ENCODE data around the gene ACADL. TPM values are rescaled to one million over a fixed set of nuclear protein-coding genes. Genes with fewer than 3 reads are reported as not detected.

ACADL gene
- total and polyA plus RNA-seq, 2 donors: 0.99 to 17.8 TPM

DNA sequence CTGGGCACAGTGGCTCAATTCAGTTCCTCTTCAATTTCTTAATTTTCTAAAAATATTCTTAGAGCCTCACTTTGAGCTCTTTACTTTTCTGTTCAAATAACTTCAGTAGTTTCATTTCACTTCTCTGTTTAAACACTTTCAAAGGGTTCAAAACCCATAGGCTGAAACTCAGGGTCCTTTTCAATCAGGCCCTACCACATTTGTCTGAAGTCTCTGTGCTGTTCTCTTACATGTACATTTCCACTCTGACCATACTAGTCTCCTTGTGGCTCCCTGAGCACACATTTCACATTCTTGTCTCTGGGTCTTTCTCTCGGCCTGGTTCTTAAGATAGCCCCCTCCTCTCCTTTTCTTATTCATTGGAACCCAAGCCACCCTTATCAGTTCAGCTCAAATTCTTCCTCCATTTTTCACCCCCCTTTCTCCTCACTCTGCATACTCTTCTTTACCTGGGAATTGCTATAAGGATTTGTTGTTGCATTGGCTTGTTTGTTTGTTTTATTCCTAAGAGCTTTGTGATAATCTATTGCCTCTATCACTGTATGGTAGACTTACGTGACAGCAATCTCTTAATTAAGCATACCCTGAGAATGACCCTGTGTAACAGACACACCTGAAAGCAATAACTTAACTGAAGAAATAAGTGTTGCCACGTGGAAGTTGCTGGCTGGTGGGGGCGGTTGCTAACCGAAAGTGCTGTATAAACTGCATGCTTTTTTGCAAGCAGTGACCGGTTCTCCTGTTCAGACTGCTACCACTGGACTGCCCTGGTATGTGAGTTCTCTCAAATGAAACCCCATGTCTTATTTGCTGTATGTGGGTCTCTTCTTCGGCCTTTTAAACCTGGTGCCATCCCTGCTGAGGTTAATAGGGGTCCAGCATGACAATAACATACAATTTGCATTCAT lies 27.7 kb upstream of the ACADL start:
- no peak overlapping the region for H3K4me3 ChIP-seq (ENCODE audit: low read length in 2 of 2)
- no peaks in the 10 kb centered on the region for H3K9me3 ChIP-seq (ENCODE audit: control insufficient read depth in 2 of 2, insufficient read depth in 1 of 2, low read length in 1 of 2)
- 91% methylated on average over 7 of the region's 7 CpGs for WGBS
- no peaks in the 10 kb centered on the region for H3K36me3 ChIP-seq (ENCODE audit: control insufficient read depth in 2 of 2, insufficient read depth in 2 of 2, low read length in 1 of 2)
- no peaks in the 10 kb centered on the region for H3K27me3 ChIP-seq (ENCODE audit: control insufficient read depth in 2 of 2, insufficient read depth in 1 of 2, low read length in 1 of 2)
- no peak for DNase-seq (ENCODE audit: low read depth in 6 of 9, low spot score in 9 of 9)
- no peak overlapping the region for H3K27ac ChIP-seq (ENCODE audit: low read depth in 1 of 2, low read length in 1 of 2)
- H3K4me1 ChIP-seq (ENCODE audit: control insufficient read depth in 2 of 2, insufficient read depth in 2 of 2, low read length in 2 of 2): no peaks in the 10 kb centered on the region

DNA sequence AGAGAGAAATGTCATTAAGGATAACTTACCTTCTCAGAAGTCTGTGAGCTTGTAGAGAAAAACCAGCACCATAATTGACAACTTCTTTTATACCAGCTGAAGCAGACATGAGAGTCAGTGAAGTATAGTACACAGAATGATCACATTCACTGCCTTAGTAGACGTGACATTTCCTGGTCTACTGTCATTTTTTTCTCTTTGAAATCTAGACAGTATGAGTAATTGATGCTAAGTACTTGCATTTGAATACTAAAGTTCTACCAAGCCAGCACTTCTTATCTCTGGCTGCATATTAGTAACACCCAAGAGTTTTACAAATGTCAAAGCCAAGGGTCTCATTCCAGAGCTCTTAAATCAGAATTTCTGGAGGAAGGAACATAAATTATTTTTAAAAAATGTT lies 25.4 kb upstream of the ACADL start:
- H3K36me3 ChIP-seq (ENCODE audit: control insufficient read depth in 2 of 2, insufficient read depth in 2 of 2, low read length in 1 of 2): no peaks in the 10 kb centered on the region
- H3K27ac ChIP-seq (ENCODE audit: low read depth in 1 of 2, low read length in 1 of 2): no peak overlapping the region
- H3K4me1 ChIP-seq (ENCODE audit: control insufficient read depth in 2 of 2, insufficient read depth in 2 of 2, low read length in 2 of 2): no peaks in the 10 kb centered on the region
- H3K9me3 ChIP-seq (ENCODE audit: control insufficient read depth in 2 of 2, insufficient read depth in 1 of 2, low read length in 1 of 2): no peaks in the 10 kb centered on the region
- no peak for DNase-seq (ENCODE audit: low read depth in 6 of 9, low spot score in 9 of 9)
- no peaks in the 10 kb centered on the region for H3K27me3 ChIP-seq (ENCODE audit: control insufficient read depth in 2 of 2, insufficient read depth in 1 of 2, low read length in 1 of 2)
- no peak overlapping the region for H3K4me3 ChIP-seq (ENCODE audit: low read length in 2 of 2)
- 74% methylated on average over 1 of the region's 1 CpG for WGBS

DNA sequence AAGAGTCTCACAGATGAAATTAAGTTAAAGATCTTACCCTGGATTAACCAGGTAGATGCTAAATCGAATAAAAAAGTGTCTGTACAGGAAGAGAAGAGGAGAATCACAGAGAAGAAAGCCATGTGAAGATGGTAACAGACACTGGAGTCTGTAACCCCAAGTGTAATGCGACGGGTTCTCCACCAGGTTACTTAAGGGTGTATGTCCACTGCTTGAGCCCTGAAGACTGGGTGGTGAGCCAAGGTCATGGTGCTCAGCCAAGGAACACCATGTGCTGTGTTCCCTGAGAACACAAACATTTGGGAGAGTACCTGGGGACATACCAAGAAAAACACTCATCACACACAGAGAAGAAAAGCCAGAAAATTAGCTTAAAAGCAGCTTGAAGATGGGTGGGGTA lies 8.2 kb upstream of the ACADL start:
- H3K4me3 ChIP-seq (ENCODE audit: low read length in 2 of 2): no peak overlapping the region
- DNase-seq (ENCODE audit: low read depth in 6 of 9, low spot score in 9 of 9): no peak
- no peak overlapping the region for H3K27ac ChIP-seq (ENCODE audit: low read depth in 1 of 2, low read length in 1 of 2)

DNA sequence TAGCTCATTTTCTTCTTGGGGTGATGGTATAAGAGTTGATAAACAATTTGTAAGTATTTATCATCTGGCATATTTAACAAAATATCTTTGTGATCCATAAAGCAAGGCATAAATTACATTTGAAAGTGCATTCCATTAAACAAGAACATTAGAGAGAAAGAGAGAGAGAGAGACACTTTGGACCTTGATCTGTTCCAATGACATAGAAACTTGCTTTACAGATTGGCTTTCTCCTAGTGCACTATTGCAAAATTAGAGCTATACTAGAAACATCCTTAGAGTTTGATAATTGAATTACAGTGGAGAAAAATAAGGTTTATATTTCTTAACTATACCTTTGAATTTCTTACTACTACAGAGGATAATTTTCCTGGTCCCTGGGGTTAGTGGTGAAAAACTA lies 5.7 kb upstream of the ACADL start:
- Histone ChIP-seq H3K27me3 (ENCODE audit: control insufficient read depth in 2 of 2, insufficient read depth in 1 of 2, low read length in 1 of 2) (peaks cover 3 to 16% of the 10 kb centered on the region in 2 donors), H3K9me3 (ENCODE audit: control insufficient read depth in 2 of 2, insufficient read depth in 1 of 2, low read length in 1 of 2) (no peaks in the 10 kb centered on the region), H3K4me1 (ENCODE audit: control insufficient read depth in 2 of 2, insufficient read depth in 2 of 2, low read length in 2 of 2) (no peaks in the 10 kb centered on the region), H3K4me3 (ENCODE audit: low read length in 2 of 2) (no peak overlapping the region), H3K36me3 (ENCODE audit: control insufficient read depth in 2 of 2, insufficient read depth in 2 of 2, low read length in 1 of 2) (no peaks in the 10 kb centered on the region), H3K27ac (ENCODE audit: low read depth in 1 of 2, low read length in 1 of 2) (no peak overlapping the region)
- no peak for DNase-seq (ENCODE audit: low read depth in 6 of 9, low spot score in 9 of 9)

More for the DNA sequence above, 8.2 kb upstream of the ACADL start:
- no peaks in the 10 kb centered on the region for H3K4me1 ChIP-seq (ENCODE audit: control insufficient read depth in 2 of 2, insufficient read depth in 2 of 2, low read length in 2 of 2)
- peaks cover 0 to 3% of the 10 kb centered on the region in 2 donors for H3K27me3 ChIP-seq (ENCODE audit: control insufficient read depth in 2 of 2, insufficient read depth in 1 of 2, low read length in 1 of 2)
- WGBS: 91% methylated on average over 3 of the region's 3 CpGs
- no peaks in the 10 kb centered on the region for H3K9me3 ChIP-seq (ENCODE audit: control insufficient read depth in 2 of 2, insufficient read depth in 1 of 2, low read length in 1 of 2)
- no peaks in the 10 kb centered on the region for H3K36me3 ChIP-seq (ENCODE audit: control insufficient read depth in 2 of 2, insufficient read depth in 2 of 2, low read length in 1 of 2)

DNA sequence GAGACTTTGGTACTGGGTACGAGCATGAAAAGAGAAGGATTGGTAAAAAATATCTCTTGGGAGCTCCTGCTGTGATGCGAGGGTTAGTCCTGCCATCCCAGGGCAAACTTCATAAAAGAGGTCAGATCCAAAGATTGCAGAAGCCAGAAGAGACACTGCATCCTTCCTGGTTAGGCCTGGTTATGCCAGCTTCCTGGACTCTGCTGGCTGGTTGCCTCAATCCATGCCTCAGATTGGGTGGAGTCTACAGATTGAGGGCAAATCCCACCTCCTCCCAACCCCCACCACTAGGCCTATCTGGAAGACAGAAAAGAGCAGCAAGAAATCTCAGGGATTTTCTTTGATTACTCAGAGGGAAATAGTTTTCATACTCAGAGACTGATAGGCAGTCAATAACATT lies 5.3 kb upstream of the ACADL start:
- Histone ChIP-seq H3K27me3 (ENCODE audit: control insufficient read depth in 2 of 2, insufficient read depth in 1 of 2, low read length in 1 of 2) (peaks cover 8 to 21% of the 10 kb centered on the region in 2 donors), H3K27ac (ENCODE audit: low read depth in 1 of 2, low read length in 1 of 2) (no peak overlapping the region), H3K9me3 (ENCODE audit: control insufficient read depth in 2 of 2, insufficient read depth in 1 of 2, low read length in 1 of 2) (no peaks in the 10 kb centered on the region), H3K4me3 (ENCODE audit: low read length in 2 of 2) (no peak overlapping the region), H3K4me1 (ENCODE audit: control insufficient read depth in 2 of 2, insufficient read depth in 2 of 2, low read length in 2 of 2) (no peaks in the 10 kb centered on the region), H3K36me3 (ENCODE audit: control insufficient read depth in 2 of 2, insufficient read depth in 2 of 2, low read length in 1 of 2) (no peaks in the 10 kb centered on the region)
- no peak for DNase-seq (ENCODE audit: low read depth in 6 of 9, low spot score in 9 of 9)
- 95% methylated on average over 2 of the region's 2 CpGs for WGBS

DNA sequence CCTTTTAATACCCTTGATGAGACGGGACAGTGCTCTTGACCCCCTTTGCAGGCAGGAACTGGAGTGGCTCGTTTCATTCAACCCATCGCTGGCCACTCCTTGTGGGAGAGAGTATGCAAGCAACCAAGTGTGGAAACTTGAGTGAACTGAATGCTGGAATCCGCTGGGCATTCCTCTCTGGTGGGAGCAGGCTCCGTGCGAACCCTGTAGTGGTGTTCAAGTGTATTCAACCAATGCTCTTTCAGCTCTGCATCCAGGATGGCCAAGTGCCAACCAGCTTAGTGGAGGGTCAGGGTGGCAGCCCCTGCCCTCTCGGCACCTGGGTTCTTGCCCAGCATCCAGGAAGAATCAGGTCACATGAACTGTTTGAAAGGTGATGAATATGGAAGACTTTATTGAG lies 3.3 kb upstream of the ACADL start:
- WGBS: 95% methylated on average over 7 of the region's 7 CpGs

DNA sequence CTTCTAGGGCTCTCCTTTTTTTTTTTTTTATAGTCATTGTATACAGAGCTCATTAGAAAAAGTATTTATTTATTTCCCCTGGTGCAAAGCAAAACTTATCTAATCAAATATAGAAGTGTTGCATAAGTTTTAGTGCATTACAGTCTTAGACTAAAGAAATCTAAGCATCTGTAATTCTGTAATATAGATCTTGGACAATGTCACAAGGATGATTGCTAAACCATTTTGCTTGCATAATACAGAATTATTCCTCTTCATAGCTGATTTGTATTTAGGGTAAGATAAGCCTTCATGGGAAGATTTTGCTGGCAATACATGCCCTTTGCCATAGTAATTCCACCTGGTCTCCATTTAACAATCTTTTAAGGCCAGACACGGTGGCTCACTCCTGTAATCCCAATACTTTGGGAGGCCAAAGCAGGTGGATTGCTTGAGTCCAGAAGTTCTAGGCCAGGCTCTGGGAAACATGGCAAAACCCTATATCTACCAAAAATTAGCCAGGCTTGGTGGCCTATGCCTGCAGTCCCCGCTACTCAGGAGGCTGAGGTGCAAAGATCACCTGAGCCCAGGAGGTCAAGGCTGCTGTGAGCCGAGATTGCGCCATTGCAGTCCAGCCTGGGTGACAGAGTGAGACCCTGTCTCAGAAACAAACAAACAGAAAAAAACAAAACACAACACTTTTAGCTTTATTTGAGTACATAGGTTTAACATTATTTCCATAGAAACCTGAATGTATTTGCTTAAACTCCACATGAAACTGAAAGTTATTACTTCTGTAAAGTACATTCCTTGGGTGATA lies 2.2 kb upstream of the ACADL start:
- 97% methylated on average over 4 of the region's 4 CpGs for WGBS
- Histone ChIP-seq H3K4me3 (ENCODE audit: low read length in 2 of 2) (no peak overlapping the region), H3K36me3 (ENCODE audit: control insufficient read depth in 2 of 2, insufficient read depth in 2 of 2, low read length in 1 of 2) (no peaks in the 10 kb centered on the region), H3K27ac (ENCODE audit: low read depth in 1 of 2, low read length in 1 of 2) (no peak overlapping the region), H3K9me3 (ENCODE audit: control insufficient read depth in 2 of 2, insufficient read depth in 1 of 2, low read length in 1 of 2) (peaks cover 0 to 2% of the 10 kb centered on the region in 2 donors), H3K4me1 (ENCODE audit: control insufficient read depth in 2 of 2, insufficient read depth in 2 of 2, low read length in 2 of 2) (peaks cover 0 to 3% of the 10 kb centered on the region in 2 donors), H3K27me3 (ENCODE audit: control insufficient read depth in 2 of 2, insufficient read depth in 1 of 2, low read length in 1 of 2) (peaks cover 26 to 49% of the 10 kb centered on the region in 2 donors)
- DNase-seq (ENCODE audit: low read depth in 6 of 9, low spot score in 9 of 9): no peak

More for the DNA sequence above, 3.3 kb upstream of the ACADL start:
- DNase-seq (ENCODE audit: low read depth in 6 of 9, low spot score in 9 of 9): no peak
- no peak overlapping the region for H3K27ac ChIP-seq (ENCODE audit: low read depth in 1 of 2, low read length in 1 of 2)
- peaks cover 0 to 3% of the 10 kb centered on the region in 2 donors for H3K4me1 ChIP-seq (ENCODE audit: control insufficient read depth in 2 of 2, insufficient read depth in 2 of 2, low read length in 2 of 2)
- peaks cover 0 to 2% of the 10 kb centered on the region in 2 donors for H3K9me3 ChIP-seq (ENCODE audit: control insufficient read depth in 2 of 2, insufficient read depth in 1 of 2, low read length in 1 of 2)
- no peak overlapping the region for H3K4me3 ChIP-seq (ENCODE audit: low read length in 2 of 2)
- no peaks in the 10 kb centered on the region for H3K36me3 ChIP-seq (ENCODE audit: control insufficient read depth in 2 of 2, insufficient read depth in 2 of 2, low read length in 1 of 2)
- H3K27me3 ChIP-seq (ENCODE audit: control insufficient read depth in 2 of 2, insufficient read depth in 1 of 2, low read length in 1 of 2): peaks cover 26 to 40% of the 10 kb centered on the region in 2 donors

DNA sequence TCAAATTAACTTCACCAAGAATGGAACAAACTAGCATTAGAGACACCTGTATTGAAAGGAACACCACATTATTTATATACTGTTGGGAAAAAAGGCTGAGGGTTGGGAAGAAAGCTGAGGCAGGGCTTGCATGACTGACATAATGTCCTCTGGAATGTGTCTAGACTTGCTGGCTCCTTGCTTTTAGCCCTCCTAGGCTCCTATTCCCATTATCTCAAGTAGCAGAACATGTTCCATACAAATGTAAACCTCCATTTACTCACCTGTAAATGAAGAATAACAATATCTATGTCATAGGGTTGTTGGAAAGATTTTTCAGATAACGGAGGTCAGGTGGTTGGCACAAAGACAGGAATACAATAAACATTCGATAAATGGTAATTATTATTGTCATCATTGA lies 976 bp upstream of the ACADL start:
- no peak for DNase-seq (ENCODE audit: low read depth in 6 of 9, low spot score in 9 of 9)

DNA sequence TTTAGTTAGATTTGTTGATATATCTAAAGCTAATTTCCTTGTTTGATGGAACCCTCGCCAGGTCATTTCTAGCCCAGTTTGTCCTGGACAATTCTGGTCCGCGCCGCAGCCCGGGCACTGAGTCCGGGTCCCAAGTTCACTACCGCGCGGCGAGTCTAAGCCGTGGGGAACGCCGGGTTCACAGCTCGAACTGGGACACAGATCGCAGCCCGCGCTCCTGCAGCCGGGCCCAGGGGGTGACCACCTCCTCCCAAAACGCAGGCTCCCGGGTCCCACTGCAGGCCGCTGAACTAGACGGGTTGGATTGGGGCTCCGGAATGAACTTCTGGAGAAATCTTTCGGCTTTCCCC lies 681 bp downstream of the ACADL start:
- Histone ChIP-seq H3K4me1 (ENCODE audit: control insufficient read depth in 2 of 2, insufficient read depth in 2 of 2, low read length in 2 of 2) (peaks cover 0 to 3% of the 10 kb centered on the region in 2 donors), H3K9me3 (ENCODE audit: control insufficient read depth in 2 of 2, insufficient read depth in 1 of 2, low read length in 1 of 2) (peaks cover 0 to 2% of the 10 kb centered on the region in 2 donors), H3K27ac (ENCODE audit: low read depth in 1 of 2, low read length in 1 of 2) (no peak overlapping the region), H3K36me3 (ENCODE audit: control insufficient read depth in 2 of 2, insufficient read depth in 2 of 2, low read length in 1 of 2) (no peaks in the 10 kb centered on the region), H3K4me3 (ENCODE audit: low read length in 2 of 2) (peak overlapping the region; percentile 11 to 37), H3K27me3 (ENCODE audit: control insufficient read depth in 2 of 2, insufficient read depth in 1 of 2, low read length in 1 of 2) (peaks cover 26 to 58% of the 10 kb centered on the region in 2 donors)
- peak in 1 of 9 donors; percentile 3 for DNase-seq (ENCODE audit: low read depth in 6 of 9, low spot score in 9 of 9)
- WGBS: 11% methylated on average over 24 of the region's 24 CpGs

More for the DNA sequence above, 976 bp upstream of the ACADL start:
- Histone ChIP-seq H3K4me1 (ENCODE audit: control insufficient read depth in 2 of 2, insufficient read depth in 2 of 2, low read length in 2 of 2) (peaks cover 0 to 3% of the 10 kb centered on the region in 2 donors), H3K27me3 (ENCODE audit: control insufficient read depth in 2 of 2, insufficient read depth in 1 of 2, low read length in 1 of 2) (peaks cover 26 to 58% of the 10 kb centered on the region in 2 donors), H3K9me3 (ENCODE audit: control insufficient read depth in 2 of 2, insufficient read depth in 1 of 2, low read length in 1 of 2) (peaks cover 0 to 2% of the 10 kb centered on the region in 2 donors), H3K4me3 (ENCODE audit: low read length in 2 of 2) (no peak overlapping the region), H3K27ac (ENCODE audit: low read depth in 1 of 2, low read length in 1 of 2) (no peak overlapping the region), H3K36me3 (ENCODE audit: control insufficient read depth in 2 of 2, insufficient read depth in 2 of 2, low read length in 1 of 2) (no peaks in the 10 kb centered on the region)
- WGBS: 91% methylated on average over 2 of the region's 2 CpGs
